Spleen (tissue), 11 donors: ENCODE data around the gene CLMP. TPM values are rescaled to one million over a fixed set of nuclear protein-coding genes. Genes with fewer than 3 reads are reported as not detected.

Source experiments
- DNase-seq: peaks from one replicate; pipeline ENCODE4 v3.0.0-alpha.2; 2020
- H3K27ac ChIP-seq, 8 donors: fragments of 200-600 bp; sonication (generic) in 7 of 8; 1 replicate in 4 of 8; 2 replicates in 4 of 8; pipeline versions ENCODE4 v1.5.0 to v1.8.0; 2016 to 2021; ENCODE audit warnings: inconsistent platforms in 4 of 8, mild to moderate bottlenecking in 4 of 8, moderate library complexity in 1 of 8
- H3K27me3 ChIP-seq, 7 donors: fragments of 200-600 bp; sonication (generic) in 6 of 7; replicated peaks in 1 of 7; 1 replicate in 4 of 7; 2 replicates in 3 of 7; pipeline versions ENCODE4 v1.5.0 to v1.8.0; 2016 to 2021; ENCODE audit warnings: inconsistent platforms in 3 of 7, mild to moderate bottlenecking in 1 of 7
- H3K36me3 ChIP-seq, 6 donors: fragments of 200-600 bp; sonication (generic) in 5 of 6; 1 replicate in 4 of 6; 2 replicates in 2 of 6; pipeline versions ENCODE4 v1.5.0 to v1.8.0; 2016 to 2021; ENCODE audit warnings: inconsistent platforms in 2 of 6
- H3K4me1 ChIP-seq, 6 donors: fragments of 200-600 bp; sonication (generic) in 5 of 6; 1 replicate in 3 of 6; 2 replicates in 3 of 6; pipeline versions ENCODE4 v1.5.0 to v1.8.0; 2016 to 2021; ENCODE audit warnings: inconsistent platforms in 3 of 6
- H3K4me3 ChIP-seq, 8 donors: fragments of 200-600 bp; sonication (generic) in 7 of 8; 1 replicate in 4 of 8; 2 replicates in 4 of 8; pipeline versions ENCODE4 v1.5.0 to v1.8.0; 2016 to 2021; ENCODE audit warnings: inconsistent platforms in 4 of 8, mild to moderate bottlenecking in 4 of 8, moderate library complexity in 2 of 8
- H3K9me3 ChIP-seq, 8 donors: fragments of 200-600 bp; sonication (generic) in 7 of 8; 1 replicate in 4 of 8; 2 replicates in 4 of 8; pipeline versions ENCODE4 v1.5.0 to v1.8.0; 2016 to 2021; ENCODE audit warnings: inconsistent platforms in 4 of 8
- CTCF ChIP-seq, 11 experiments: fragments of 200-600 bp in 7 of 11; fragments of 450-650 bp in 4 of 11; sonication (generic) in 4 of 11; IDR thresholded peaks in 8 of 11; conservative IDR thresholded peaks in 3 of 11; 1 replicate in 7 of 11; 2 replicates in 4 of 11; pipeline versions ENCODE4 v1.4.0 to v1.8.0; 2016 to 2021; ENCODE audit warnings: antibody characterized with exemption in 11 of 11, inconsistent platforms in 4 of 11, mild to moderate bottlenecking in 1 of 11
- POLR2A ChIP-seq, 3 donors: fragments of 450-650 bp; IDR thresholded peaks; one replicate each; pipeline ENCODE4 v1.5.1; 2017; ENCODE audit warnings: antibody characterized with exemption in 3 of 3, mild to moderate bottlenecking in 1 of 3
- POLR2AphosphoS5 ChIP-seq, 3 donors: sonication (generic); formaldehyde crosslinking; IDR thresholded peaks; one replicate each; pipeline ENCODE4 v1.5.1; 2017; ENCODE audit warnings: antibody characterized with exemption in 3 of 3
- WGBS, 5 donors: extraction: QIAGEN DNeasy Blood & Tissue Kit in 3 of 5; methylation state at CpG; one replicate each; pipeline versions ENCODE4 v1.1.5 to v1.1.7; 2013 to 2018; 5-methylcytosine and 5-hydroxymethylcytosine counted together
- intact Hi-C: fragments of 100-400 bp; cut with DNase I; formaldehyde crosslinking; loops from one replicate; pipeline ENCODE4 v1.15.0; 2023; ENCODE audit warnings: low total_unique reads
- polyA plus RNA-seq, 3 donors: library from polyadenylated mRNA; stranded (reverse); fragments of 200-250 nt; gene quantifications; one replicate each; pipeline ENCODE4 v1.2.1, GENCODE V29; 2013
- total RNA-seq, 7 donors: library from RNA; depleted of rRNA in 3 of 7; stranded (reverse); fragments of >200 nt in 3 of 7; fragmentation: NEBNext Ultra II Directional in 4 of 7; extraction: Animal tissue kit (Norgen Biotek cat#: 25700) in 4 of 7; gene quantifications; one replicate each; pipeline versions ENCODE4 v1.1.0 to v1.2.1, GENCODE V29; 2016 to 2021
- donor health status: healthy with polysubstance abuse.
- donor health status: DM: no; HTN: no; CAD: no; lungs with moderate emphysema.
- donor health status: DM: no; HTN: no; CAD: no.
- donor health status: Bipolar disorder and iron deficiency.
- donor health status: healthy.
- donor health status: DM: no; HTN: no; CAD: no.
- donor health status: DM: yes; HTN: yes; CAD: no.

Gene CLMP
- total and polyA plus RNA-seq, 10 donors, result 3.1 to 36.5 (median 13.1) TPM

GRCh38 chr11:123173856-123174186 is 21.2 kb downstream of the CLMP start:
- Histone ChIP-seq H3K4me3 (no peak overlapping the region), H3K4me1 (peaks cover 0 to 22% (median 3%) of the 10 kb centered on the region in 6 donors), H3K36me3 (no peaks in the 10 kb centered on the region), H3K27me3 (no peaks in the 10 kb centered on the region), H3K9me3 (no peaks in the 10 kb centered on the region), H3K27ac (peak overlapping the region in 1 of 8 donors; percentile 37)
- WGBS, 5 donors, result 91 to 96% (median 94%) methylated on average over 3 of the region's 3 CpGs
- intact Hi-C loops, result no loop called here
- no peak for TF ChIP-seq CTCF (IDR thresholded peaks at IDR 0.05 in 8 of 11, conservative IDR thresholded peaks at IDR 0.05 in 3 of 11)
- TF ChIP-seq POLR2AphosphoS5 (IDR thresholded peaks at IDR 0.05), result no peak
- TF ChIP-seq POLR2A (IDR thresholded peaks at IDR 0.05), result no peak
- no peak for DNase-seq

GRCh38 chr11:123173040-123173855 is 21.8 kb downstream of the CLMP start:
- no peak for DNase-seq
- Histone ChIP-seq H3K4me3 (no peak overlapping the region), H3K9me3 (no peaks in the 10 kb centered on the region), H3K27me3 (no peaks in the 10 kb centered on the region), H3K4me1 (peaks cover 0 to 22% (median 3%) of the 10 kb centered on the region in 6 donors), H3K36me3 (no peaks in the 10 kb centered on the region), H3K27ac (peak overlapping the region in 1 of 8 donors; percentile 37)
- WGBS, 5 donors, result 82 to 89% (median 85%) methylated on average over 4 of the region's 4 CpGs
- intact Hi-C loops, result no loop called here
- TF ChIP-seq POLR2A (IDR thresholded peaks at IDR 0.05) (no peak), CTCF (IDR thresholded peaks at IDR 0.05 in 8 of 11, conservative IDR thresholded peaks at IDR 0.05 in 3 of 11) (no peak), POLR2AphosphoS5 (IDR thresholded peaks at IDR 0.05) (no peak)

GRCh38 chr11:123170929-123171328 is 24.1 kb downstream of the CLMP start:
- intact Hi-C loops, result no loop called here

More at GRCh38 chr11:123170929-123171328, 24.1 kb downstream of the CLMP start:
- Histone ChIP-seq H3K36me3 (no peaks in the 10 kb centered on the region), H3K4me1 (peaks cover 0 to 21% (median 3%) of the 10 kb centered on the region in 6 donors), H3K27ac (no peak overlapping the region), H3K4me3 (no peak overlapping the region), H3K9me3 (no peaks in the 10 kb centered on the region), H3K27me3 (no peaks in the 10 kb centered on the region)
- no peak for DNase-seq
- TF ChIP-seq POLR2AphosphoS5 (IDR thresholded peaks at IDR 0.05) (no peak), CTCF (IDR thresholded peaks at IDR 0.05 in 8 of 11, conservative IDR thresholded peaks at IDR 0.05 in 3 of 11) (no peak), POLR2A (IDR thresholded peaks at IDR 0.05) (no peak)
- 88 to 94% (median 91%) methylated on average over 3 of the region's 3 CpGs for WGBS, 5 donors
